ENCODE measurements around the gene FAM81A. TPM values are rescaled to one million over a fixed set of nuclear protein-coding genes. Genes with fewer than 3 reads are reported as not detected.
A peak's percentile ranks its signal among the peaks of the same experiment; 100 is the strongest.

The FAM81A gene
- total RNA-seq, 1 donor = 0.27 TPM

DNA sequence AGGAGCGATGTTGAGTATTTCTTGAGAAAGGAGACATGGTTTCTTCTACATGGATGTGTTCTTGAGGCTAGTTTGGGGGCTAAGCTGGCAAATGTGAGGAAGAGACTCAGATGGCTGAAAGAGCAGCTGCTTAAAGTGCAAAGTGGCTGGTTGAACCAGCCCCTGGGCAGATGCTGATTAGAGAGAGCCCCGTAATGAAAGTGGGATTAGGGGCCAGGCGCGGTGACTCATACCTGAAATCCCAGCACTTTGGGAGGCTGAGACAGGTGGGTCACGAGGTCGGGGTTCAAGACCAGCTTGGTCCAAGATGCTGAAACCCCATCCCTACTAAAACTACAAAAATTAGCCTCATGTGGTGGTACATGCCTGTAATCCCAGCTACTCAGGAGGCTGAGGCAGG, 98.6 kb downstream of the FAM81A start:
- DNase-seq (ENCODE audit: low read depth in 2 of 3, low spot score in 2 of 3) = no peak

- DNase-seq (ENCODE audit: low read depth in 2 of 3, low spot score in 2 of 3) = no peak
Observed at GRCh38 chr15:59537403-59537802, 99.4 kb downstream of the FAM81A start.

DNA sequence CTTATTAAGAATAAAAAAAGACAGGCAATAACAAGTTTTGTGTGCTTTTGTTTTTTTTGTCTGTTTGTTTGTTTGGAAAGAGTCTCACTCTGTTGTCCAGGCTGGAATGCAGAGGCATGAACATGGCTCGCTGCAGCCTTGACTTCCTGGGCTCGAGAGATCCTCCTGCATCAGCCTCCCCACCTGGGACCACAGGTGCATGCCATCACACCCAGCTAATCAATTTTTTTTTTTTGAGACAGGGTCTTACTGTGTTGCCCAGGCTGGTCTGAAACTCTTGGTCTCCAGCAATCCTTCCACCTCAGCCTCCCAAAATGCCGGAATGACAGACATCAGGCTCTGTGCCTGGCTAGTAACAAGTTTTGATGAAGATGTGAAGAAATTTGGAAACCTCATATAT, 100.5 kb downstream of the FAM81A start:
- DNase-seq (ENCODE audit: low read depth in 2 of 3, low spot score in 2 of 3) = no peak

- no peak for DNase-seq (ENCODE audit: low read depth in 2 of 3, low spot score in 2 of 3)
Observed at GRCh38 chr15:59539799-59540198, 101.8 kb downstream of the FAM81A start.

GRCh38 chr15:59540654-59541053, 102.7 kb downstream of the FAM81A start:
- DNase-seq (ENCODE audit: low read depth in 2 of 3, low spot score in 2 of 3) = no peak

GRCh38 chr15:59541750-59542149, 103.8 kb downstream of the FAM81A start:
- DNase-seq (ENCODE audit: low read depth in 2 of 3, low spot score in 2 of 3) = no peak

GRCh38 chr15:59543721-59544547, 105.9 kb downstream of the FAM81A start:
- DNase-seq (ENCODE audit: low read depth in 2 of 3, low spot score in 2 of 3) = peak in 2 of 3 donors; percentile 31 to 50

GRCh38 chr15:59545573-59545972, 107.6 kb downstream of the FAM81A start:
- no peak for DNase-seq (ENCODE audit: low read depth in 2 of 3, low spot score in 2 of 3)

GRCh38 chr15:59548501-59549226, 110.7 kb downstream of the FAM81A start:
- no peak for DNase-seq (ENCODE audit: low read depth in 2 of 3, low spot score in 2 of 3)

DNA sequence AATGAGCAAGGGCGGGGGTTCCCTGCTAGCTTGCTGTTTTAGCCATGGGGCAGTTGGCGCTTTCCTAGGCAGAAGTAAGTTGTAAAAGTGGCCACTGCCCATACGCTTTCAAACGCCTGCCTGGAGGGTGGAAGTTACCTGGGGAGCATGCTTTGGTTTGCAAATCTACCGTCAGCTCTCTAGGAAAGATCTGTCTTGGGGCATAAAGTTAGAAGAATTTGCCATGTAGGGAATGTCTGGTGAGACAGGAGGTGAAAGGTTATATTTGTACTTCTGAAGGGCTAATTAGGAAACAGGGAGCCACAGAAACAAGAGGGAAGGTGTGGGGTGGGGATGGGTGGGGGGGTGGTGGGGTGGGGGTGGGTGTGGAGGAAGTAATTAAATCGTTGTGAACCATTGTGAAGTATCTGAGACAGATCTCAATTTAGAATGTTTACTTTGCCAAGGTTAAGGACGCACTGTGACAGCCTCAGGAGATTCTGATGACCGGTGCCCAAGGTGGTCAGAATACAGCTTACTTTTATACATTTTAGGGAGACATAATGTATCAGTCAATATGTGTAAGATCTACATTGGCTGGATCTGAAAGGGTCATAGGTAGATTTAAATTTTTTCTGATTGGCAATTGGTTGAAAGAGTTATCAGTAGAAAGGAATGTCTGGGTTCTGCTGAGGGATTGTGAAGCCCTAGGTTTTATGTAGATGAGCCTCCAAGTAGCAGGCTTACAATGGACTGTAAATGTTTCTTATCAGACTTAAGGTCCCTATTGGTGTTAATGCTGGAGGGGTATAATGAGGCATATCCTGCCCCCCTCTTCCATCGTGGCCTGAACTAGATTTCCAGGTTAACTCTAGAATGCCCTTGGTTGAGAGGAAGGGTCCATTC, 111.6 kb downstream of the FAM81A start:
- DNase-seq (ENCODE audit: low read depth in 2 of 3, low spot score in 2 of 3) = no peak

- no peak for DNase-seq (ENCODE audit: low read depth in 2 of 3, low spot score in 2 of 3)
Observed at GRCh38 chr15:59550530-59550929, 112.5 kb downstream of the FAM81A start.

DNA sequence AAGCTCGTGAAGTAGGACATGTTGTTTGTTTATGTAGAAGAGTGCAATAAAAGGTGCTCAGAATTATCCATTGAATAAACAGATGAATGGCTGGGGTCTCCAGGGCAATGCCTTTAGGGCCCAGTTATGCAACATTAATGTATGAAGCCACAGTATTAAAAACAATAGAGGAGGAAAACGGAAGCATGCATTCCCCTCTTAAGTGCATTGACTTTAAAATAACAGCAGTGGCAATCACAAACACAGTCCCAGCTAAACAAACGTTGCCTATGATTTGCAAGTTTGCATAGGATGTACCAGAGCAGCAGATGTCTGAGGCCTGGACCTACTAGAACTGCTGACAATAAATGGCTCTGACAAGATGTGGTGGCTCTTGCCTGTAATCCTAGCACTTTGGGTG, 113.0 kb downstream of the FAM81A start:
- no peak for DNase-seq (ENCODE audit: low read depth in 2 of 3, low spot score in 2 of 3)

- no peak for DNase-seq (ENCODE audit: low read depth in 2 of 3, low spot score in 2 of 3)
Observed at GRCh38 chr15:59553879-59554735, 116.1 kb downstream of the FAM81A start.

- no peak for DNase-seq (ENCODE audit: low read depth in 2 of 3, low spot score in 2 of 3)
Observed at GRCh38 chr15:59555696-59556095, 117.7 kb downstream of the FAM81A start.

DNA sequence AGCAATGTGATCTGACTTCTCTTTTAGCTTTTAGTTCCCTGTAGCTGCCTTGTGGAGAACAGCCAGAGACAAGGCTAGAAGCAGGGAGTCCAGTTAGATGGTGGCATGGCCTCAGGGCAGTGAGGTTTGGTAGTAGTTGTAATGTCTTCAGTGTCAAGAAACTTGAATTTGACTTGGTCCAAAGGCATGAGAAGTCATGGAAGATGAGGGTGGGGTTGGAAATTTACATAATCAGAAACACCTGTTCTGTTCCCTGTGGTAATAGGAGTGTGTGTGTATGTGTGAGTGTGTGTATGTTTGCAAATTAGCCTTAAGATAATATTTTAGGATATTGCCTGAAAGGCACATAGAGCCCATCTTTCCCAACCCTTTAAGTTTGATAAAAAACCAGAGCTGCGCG, 118.4 kb downstream of the FAM81A start:
- DNase-seq (ENCODE audit: low read depth in 2 of 3, low spot score in 2 of 3) = no peak

DNA sequence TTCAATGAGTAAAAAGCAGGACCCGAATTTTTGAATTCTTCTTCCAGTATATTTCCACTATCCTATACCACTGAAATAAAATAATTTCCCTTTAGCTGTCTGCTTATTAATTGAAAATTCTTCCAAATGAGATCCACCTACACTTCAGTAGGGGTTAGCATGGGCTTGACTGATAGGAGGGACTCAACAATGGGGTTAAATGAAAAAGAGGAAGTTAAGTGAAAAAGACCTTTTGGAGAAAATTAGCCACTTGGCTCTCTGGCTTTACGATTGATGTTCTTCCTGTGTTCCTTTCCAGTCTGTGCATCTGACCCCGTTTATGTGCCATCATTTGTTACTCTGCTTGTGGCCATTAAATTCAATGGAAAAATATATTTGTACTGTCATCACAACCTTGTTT, 119.6 kb downstream of the FAM81A start:
- peak in 1 of 3 donors; percentile 45 for DNase-seq (ENCODE audit: low read depth in 2 of 3, low spot score in 2 of 3)

- DNase-seq (ENCODE audit: low read depth in 2 of 3, low spot score in 2 of 3) = no peak
Observed at GRCh38 chr15:59558851-59559250, 120.9 kb downstream of the FAM81A start.

- no peak for DNase-seq (ENCODE audit: low read depth in 2 of 3, low spot score in 2 of 3)
Observed at GRCh38 chr15:59561547-59561946, 123.6 kb downstream of the FAM81A start.

DNA sequence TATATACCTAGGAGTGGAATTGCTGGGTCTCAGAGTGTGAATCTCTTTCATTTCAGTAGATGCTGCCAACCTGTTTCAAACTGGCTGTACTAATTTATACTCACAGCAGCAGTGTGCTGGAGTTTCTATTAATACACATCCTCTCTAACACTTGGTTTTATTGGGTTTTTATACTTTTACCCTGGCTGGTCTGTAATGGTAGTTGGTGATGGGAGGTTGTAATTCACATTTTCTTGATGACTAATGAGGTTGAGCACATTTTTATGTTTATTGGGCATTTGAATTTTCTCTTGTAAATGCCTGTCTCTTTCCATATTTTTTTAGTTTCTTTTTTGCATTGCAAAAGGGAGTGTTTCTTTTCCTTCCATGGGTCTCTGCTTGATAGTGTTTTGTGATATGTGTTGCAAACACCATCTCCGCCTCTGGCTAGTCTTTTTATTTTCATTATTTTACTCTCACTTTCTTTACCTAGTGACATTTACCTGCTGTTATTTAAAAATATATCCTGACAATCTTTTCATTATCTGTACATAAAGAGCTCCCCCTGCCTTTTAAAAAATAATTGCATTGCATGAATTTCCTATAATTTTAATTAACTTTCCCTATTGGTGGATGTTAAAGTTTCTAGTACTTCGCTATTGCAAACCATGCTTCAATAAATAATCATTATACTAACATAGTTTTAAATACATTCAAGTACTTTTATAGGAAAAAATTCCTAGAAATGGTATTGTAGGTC, 124.6 kb downstream of the FAM81A start:
- DNase-seq (ENCODE audit: low read depth in 2 of 3, low spot score in 2 of 3) = no peak
